HepG2 (cell line): ENCODE results near the gene DUSP9. TPM values are rescaled to one million over a fixed set of nuclear protein-coding genes. Genes with fewer than 3 reads are reported as not detected.
A peak's percentile ranks its signal among the peaks of the same experiment; 100 is the strongest.

Experiments used
- ETV5 ChIP-seq: IDR thresholded peaks from 2 replicates; pipeline ENCODE4 v1.6.1; 2018; ENCODE audit warnings: missing biosample characterization, missing genetic modification reagents, inconsistent platforms, borderline replicate concordance
- HNF4G ChIP-seq, 2 experiments: sonication (generic) in 1 of 2; formaldehyde crosslinking in 1 of 2; IDR thresholded peaks; 2 replicates each; pipeline versions ENCODE4 v1.4.0 to v1.6.1; 2011 to 2020; ENCODE audit warnings: borderline replicate concordance in 2 of 2, low read depth in 2 of 2, mild to moderate bottlenecking in 2 of 2, low read length in 1 of 2, missing genetic modification reagents in 1 of 2, moderate library complexity in 1 of 2
- KLF15 ChIP-seq: sonication (generic); formaldehyde crosslinking; IDR thresholded peaks from 2 replicates; pipeline ENCODE4 v1.8.1; 2023; ENCODE audit warnings: borderline replicate concordance, mild to moderate bottlenecking, inconsistent platforms, missing genetic modification reagents, mixed read lengths
- TOPORS ChIP-seq: sonication (generic); formaldehyde crosslinking; IDR thresholded peaks from 2 replicates; pipeline ENCODE4 v1.8.0; 2023; ENCODE audit warnings: mild to moderate bottlenecking, missing genetic modification reagents
- ZBTB7B ChIP-seq: sonication (generic); formaldehyde crosslinking; IDR thresholded peaks from 2 replicates; pipeline ENCODE4 v1.4.0; 2020; ENCODE audit warnings: missing genetic modification reagents
- ZNF264 ChIP-seq: sonication (generic); formaldehyde crosslinking; IDR thresholded peaks from 2 replicates; pipeline ENCODE4 v1.4.0; 2020; ENCODE audit warnings: missing genetic modification reagents
- ZNF484 ChIP-seq: sonication (generic); formaldehyde crosslinking; IDR thresholded peaks from 2 replicates; pipeline ENCODE4 v1.5.1; 2020; ENCODE audit warnings: mild to moderate bottlenecking, low read depth, missing genetic modification reagents, borderline replicate concordance
- ZNF615 ChIP-seq: sonication (generic); formaldehyde crosslinking; IDR thresholded peaks from 2 replicates; pipeline ENCODE4 v1.5.0; 2020; ENCODE audit warnings: mild to moderate bottlenecking, missing genetic modification reagents, borderline replicate concordance
- polyA plus RNA-seq, 8 experiments: library from polyadenylated mRNA; depleted of rRNA in 3 of 8; stranded (reverse) in 7 of 8; unstranded in 1 of 8; fragments of >200 nt; fragmentation: Illumina TruSeq in 4 of 8; extraction: Trizol in 4 of 8; gene quantifications; 2 replicates each; pipeline versions ENCODE4 v1.2.1 to v1.2.3, GENCODE V29; 2011 to 2016; ENCODE audit warnings: low read depth in 4 of 8, missing spikeins in 1 of 8, mixed read lengths in 1 of 8; ENCODE audit not compliant: insufficient read depth in 1 of 8
- total RNA-seq, 5 experiments: library from RNA; depleted of rRNA; stranded (reverse); fragments of >200 nt; fragmentation: Illumina TruSeq; extraction: Trizol; gene quantifications; 2 replicates each; pipeline ENCODE4 v1.2.3, GENCODE V29; 2016; ENCODE audit warnings: low read depth in 1 of 5
- TF ChIP-seq, protein P1 (sequence below): sonication (generic); formaldehyde crosslinking; IDR thresholded peaks from 2 replicates; pipeline ENCODE4 v1.4.0; 2020; ENCODE audit warnings: missing genetic modification reagents, borderline replicate concordance
- TF ChIP-seq, protein P2 (sequence below): sonication (generic); formaldehyde crosslinking; IDR thresholded peaks from 2 replicates; pipeline ENCODE4 v1.8.0; 2022; ENCODE audit warnings: mild to moderate bottlenecking, missing genetic modification reagents
- TF ChIP-seq, protein P3 (sequence below): sonication (generic); formaldehyde crosslinking; IDR thresholded peaks from 2 replicates; pipeline ENCODE4 v1.4.0; 2020; ENCODE audit warnings: mild to moderate bottlenecking, missing genetic modification reagents
- TF ChIP-seq, protein P4 (sequence below): sonication (generic); formaldehyde crosslinking; IDR thresholded peaks from 2 replicates; pipeline ENCODE4 v1.4.0; 2020; ENCODE audit warnings: missing genetic modification reagents
- TF ChIP-seq, protein P5 (sequence below): sonication (generic); formaldehyde crosslinking; IDR thresholded peaks from 2 replicates; pipeline ENCODE4 v1.4.0; 2020; ENCODE audit warnings: missing genetic modification reagents, borderline replicate concordance
- TF ChIP-seq, protein P6 (sequence below): sonication (generic); formaldehyde crosslinking; IDR thresholded peaks from 2 replicates; pipeline ENCODE4 v1.9.0; 2022; ENCODE audit warnings: missing genetic modification reagents, mild to moderate bottlenecking, borderline replicate concordance

Gene DUSP9
- total and polyA plus RNA-seq, 2 of the 13 experiments (the other 11 are each of a cell fraction or from before 2014, with no cell fraction given): 235 to 435 TPM

DNA sequence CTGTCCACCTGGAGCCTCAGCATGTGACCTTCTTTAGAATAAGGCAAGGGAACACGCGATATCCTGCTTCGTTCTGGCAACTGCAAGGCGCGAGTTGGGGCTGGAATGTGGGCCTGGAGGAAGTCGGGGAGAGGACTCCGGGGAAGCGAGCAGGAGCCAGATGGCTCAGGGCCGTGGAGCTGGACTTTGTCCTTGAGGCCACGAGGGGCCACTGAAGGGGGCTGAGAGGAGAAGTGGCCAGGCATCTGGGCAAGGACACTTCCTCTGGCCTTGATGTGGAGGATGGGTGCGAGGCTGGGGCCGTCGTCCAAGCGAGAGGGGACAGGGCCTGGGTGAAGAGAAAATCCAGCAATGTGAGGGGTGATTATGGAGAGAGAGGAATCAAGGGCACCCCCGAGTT lies 12.2 kb upstream of the DUSP9 start (continued):
- TF ChIP-seq, protein P1, sequence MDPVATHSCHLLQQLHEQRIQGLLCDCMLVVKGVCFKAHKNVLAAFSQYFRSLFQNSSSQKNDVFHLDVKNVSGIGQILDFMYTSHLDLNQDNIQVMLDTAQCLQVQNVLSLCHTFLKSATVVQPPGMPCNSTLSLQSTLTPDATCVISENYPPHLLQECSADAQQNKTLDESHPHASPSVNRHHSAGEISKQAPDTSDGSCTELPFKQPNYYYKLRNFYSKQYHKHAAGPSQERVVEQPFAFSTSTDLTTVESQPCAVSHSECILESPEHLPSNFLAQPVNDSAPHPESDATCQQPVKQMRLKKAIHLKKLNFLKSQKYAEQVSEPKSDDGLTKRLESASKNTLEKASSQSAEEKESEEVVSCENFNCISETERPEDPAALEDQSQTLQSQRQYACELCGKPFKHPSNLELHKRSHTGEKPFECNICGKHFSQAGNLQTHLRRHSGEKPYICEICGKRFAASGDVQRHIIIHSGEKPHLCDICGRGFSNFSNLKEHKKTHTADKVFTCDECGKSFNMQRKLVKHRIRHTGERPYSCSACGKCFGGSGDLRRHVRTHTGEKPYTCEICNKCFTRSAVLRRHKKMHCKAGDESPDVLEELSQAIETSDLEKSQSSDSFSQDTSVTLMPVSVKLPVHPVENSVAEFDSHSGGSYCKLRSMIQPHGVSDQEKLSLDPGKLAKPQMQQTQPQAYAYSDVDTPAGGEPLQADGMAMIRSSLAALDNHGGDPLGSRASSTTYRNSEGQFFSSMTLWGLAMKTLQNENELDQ: no peak
- TF ChIP-seq, protein P2, sequence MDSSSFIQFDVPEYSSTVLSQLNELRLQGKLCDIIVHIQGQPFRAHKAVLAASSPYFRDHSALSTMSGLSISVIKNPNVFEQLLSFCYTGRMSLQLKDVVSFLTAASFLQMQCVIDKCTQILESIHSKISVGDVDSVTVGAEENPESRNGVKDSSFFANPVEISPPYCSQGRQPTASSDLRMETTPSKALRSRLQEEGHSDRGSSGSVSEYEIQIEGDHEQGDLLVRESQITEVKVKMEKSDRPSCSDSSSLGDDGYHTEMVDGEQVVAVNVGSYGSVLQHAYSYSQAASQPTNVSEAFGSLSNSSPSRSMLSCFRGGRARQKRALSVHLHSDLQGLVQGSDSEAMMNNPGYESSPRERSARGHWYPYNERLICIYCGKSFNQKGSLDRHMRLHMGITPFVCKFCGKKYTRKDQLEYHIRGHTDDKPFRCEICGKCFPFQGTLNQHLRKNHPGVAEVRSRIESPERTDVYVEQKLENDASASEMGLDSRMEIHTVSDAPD: no peak
- TF ChIP-seq ZBTB7B (0 out of 2 replicates have a peak, but pooled peaks have one; percentile 53), ZNF484 (CRISPR knock-in tag) (no peak), ZNF264 (no peak), ETV5 (peak; percentile 43; the same call in 1 of the 2 replicates), ZNF615 (CRISPR knock-in tag) (no peak), KLF15 (CRISPR knock-in tag) (no peak), HNF4G (IDR thresholded peaks at IDR 0.05; ENCODE audit: borderline replicate concordance, low read depth, low read length) (peak; percentile 47; the same call in 1 of the 2 replicates), HNF4G (CRISPR knock-in tag; IDR thresholded peaks at IDR 0.05; ENCODE audit: borderline replicate concordance, low read depth) (peak; percentile 64; the same call in 1 of the 2 replicates), TOPORS (CRISPR knock-in tag) (no peak)
- TF ChIP-seq, protein P3, sequence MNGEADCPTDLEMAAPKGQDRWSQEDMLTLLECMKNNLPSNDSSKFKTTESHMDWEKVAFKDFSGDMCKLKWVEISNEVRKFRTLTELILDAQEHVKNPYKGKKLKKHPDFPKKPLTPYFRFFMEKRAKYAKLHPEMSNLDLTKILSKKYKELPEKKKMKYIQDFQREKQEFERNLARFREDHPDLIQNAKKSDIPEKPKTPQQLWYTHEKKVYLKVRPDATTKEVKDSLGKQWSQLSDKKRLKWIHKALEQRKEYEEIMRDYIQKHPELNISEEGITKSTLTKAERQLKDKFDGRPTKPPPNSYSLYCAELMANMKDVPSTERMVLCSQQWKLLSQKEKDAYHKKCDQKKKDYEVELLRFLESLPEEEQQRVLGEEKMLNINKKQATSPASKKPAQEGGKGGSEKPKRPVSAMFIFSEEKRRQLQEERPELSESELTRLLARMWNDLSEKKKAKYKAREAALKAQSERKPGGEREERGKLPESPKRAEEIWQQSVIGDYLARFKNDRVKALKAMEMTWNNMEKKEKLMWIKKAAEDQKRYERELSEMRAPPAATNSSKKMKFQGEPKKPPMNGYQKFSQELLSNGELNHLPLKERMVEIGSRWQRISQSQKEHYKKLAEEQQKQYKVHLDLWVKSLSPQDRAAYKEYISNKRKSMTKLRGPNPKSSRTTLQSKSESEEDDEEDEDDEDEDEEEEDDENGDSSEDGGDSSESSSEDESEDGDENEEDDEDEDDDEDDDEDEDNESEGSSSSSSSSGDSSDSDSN (CRISPR knock-in tag): peak; percentile 57; the same call in 1 of the 2 replicates
- TF ChIP-seq, protein P4, sequence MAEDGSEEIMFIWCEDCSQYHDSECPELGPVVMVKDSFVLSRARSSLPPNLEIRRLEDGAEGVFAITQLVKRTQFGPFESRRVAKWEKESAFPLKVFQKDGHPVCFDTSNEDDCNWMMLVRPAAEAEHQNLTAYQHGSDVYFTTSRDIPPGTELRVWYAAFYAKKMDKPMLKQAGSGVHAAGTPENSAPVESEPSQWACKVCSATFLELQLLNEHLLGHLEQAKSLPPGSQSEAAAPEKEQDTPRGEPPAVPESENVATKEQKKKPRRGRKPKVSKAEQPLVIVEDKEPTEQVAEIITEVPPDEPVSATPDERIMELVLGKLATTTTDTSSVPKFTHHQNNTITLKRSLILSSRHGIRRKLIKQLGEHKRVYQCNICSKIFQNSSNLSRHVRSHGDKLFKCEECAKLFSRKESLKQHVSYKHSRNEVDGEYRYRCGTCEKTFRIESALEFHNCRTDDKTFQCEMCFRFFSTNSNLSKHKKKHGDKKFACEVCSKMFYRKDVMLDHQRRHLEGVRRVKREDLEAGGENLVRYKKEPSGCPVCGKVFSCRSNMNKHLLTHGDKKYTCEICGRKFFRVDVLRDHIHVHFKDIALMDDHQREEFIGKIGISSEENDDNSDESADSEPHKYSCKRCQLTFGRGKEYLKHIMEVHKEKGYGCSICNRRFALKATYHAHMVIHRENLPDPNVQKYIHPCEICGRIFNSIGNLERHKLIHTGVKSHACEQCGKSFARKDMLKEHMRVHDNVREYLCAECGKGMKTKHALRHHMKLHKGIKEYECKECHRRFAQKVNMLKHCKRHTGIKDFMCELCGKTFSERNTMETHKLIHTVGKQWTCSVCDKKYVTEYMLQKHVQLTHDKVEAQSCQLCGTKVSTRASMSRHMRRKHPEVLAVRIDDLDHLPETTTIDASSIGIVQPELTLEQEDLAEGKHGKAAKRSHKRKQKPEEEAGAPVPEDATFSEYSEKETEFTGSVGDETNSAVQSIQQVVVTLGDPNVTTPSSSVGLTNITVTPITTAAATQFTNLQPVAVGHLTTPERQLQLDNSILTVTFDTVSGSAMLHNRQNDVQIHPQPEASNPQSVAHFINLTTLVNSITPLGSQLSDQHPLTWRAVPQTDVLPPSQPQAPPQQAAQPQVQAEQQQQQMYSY (CRISPR knock-in tag): no peak
- TF ChIP-seq, protein P5, sequence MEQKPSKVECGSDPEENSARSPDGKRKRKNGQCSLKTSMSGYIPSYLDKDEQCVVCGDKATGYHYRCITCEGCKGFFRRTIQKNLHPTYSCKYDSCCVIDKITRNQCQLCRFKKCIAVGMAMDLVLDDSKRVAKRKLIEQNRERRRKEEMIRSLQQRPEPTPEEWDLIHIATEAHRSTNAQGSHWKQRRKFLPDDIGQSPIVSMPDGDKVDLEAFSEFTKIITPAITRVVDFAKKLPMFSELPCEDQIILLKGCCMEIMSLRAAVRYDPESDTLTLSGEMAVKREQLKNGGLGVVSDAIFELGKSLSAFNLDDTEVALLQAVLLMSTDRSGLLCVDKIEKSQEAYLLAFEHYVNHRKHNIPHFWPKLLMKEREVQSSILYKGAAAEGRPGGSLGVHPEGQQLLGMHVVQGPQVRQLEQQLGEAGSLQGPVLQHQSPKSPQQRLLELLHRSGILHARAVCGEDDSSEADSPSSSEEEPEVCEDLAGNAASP (CRISPR knock-in tag): peak; percentile 29; the same call in 1 of the 2 replicates
- TF ChIP-seq, protein P6, sequence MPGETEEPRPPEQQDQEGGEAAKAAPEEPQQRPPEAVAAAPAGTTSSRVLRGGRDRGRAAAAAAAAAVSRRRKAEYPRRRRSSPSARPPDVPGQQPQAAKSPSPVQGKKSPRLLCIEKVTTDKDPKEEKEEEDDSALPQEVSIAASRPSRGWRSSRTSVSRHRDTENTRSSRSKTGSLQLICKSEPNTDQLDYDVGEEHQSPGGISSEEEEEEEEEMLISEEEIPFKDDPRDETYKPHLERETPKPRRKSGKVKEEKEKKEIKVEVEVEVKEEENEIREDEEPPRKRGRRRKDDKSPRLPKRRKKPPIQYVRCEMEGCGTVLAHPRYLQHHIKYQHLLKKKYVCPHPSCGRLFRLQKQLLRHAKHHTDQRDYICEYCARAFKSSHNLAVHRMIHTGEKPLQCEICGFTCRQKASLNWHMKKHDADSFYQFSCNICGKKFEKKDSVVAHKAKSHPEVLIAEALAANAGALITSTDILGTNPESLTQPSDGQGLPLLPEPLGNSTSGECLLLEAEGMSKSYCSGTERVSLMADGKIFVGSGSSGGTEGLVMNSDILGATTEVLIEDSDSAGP (CRISPR knock-in tag): peak; percentile 70; the same call in 1 of the 2 replicates
